D341Med (cell line): ENCODE measurements around the gene TLE3.
A peak's percentile ranks its signal among the peaks of the same experiment; 100 is the strongest.

Experiments
- DNase-seq: peaks from one replicate; pipeline ENCODE4 v3.0.0; 2012; ENCODE audit warnings: low spot score

TLE3 gene

GRCh38 chr15:70098461-70099166 is 897 bp upstream of the TLE3 start:
- no peak for DNase-seq

DNA sequence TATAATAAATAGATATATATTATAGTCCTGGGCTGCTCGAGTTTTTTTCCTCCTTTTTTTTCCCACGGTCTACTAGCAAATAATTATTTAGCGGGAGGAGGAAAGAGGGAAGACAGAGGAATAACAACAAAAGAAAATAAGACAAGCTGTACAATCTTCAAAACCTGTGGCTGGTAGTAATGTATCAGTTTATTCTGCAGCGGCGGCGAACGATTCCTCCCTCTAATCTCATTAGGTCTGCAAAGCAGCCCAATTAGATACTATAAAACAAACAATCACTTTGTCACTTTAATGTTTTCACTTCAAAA is 390 bp upstream of the TLE3 start:
- DNase-seq, result no peak

GRCh38 chr15:70097063-70097320 is 725 bp downstream of the TLE3 start:
- no peak for DNase-seq

GRCh38 chr15:70096215-70097062 is 1.3 kb downstream of the TLE3 start:
- DNase-seq, result no peak

DNA sequence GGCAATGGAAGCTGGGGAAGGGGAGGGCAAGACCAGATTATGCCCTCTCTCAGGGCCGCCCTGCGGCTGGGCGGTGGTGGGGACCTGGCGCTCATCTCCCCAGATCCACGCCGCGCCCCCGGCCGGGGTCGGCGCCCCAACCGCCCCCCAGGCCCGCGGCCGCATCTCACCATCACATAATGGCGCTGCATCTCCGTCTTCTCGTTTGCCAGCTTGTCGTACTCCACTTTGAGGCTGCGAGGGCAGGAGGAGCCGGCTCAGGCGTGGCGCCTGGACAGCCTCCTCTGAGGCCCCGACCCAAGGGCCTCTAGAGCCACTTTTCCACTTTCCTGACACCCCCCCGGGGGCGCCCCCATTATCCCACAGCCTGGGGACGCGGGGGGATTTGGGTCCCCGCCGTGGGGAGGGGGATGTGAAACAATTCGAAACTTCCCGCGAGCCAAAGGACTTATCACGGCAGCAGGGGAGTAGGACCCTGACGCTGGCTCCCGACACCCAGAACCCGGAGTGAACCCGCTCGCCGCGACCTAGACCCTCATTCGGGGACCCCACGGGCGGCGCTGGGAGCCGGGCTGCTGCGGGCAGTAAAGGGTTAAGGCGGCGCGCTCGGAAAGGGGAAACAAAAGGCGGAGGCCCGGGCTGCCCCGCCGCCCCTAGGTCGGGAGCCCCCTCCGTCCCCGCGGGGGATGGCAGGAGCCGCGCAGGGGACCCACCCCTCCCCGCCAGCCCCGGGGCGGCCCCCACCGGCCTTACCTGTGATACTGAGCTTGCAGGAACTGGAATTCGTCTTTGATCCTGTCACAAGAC is 2.1 kb downstream of the TLE3 start:
- peak; percentile 63 for DNase-seq

- DNase-seq, result no peak
Observed at GRCh38 chr15:70094690-70095311, 2.9 kb downstream of the TLE3 start.

- DNase-seq, result no peak
Observed at GRCh38 chr15:70093481-70094319, 4.0 kb downstream of the TLE3 start.

GRCh38 chr15:70093070-70093469 is 4.6 kb downstream of the TLE3 start:
- no peak for DNase-seq

GRCh38 chr15:70092464-70093027 is 5.2 kb downstream of the TLE3 start:
- no peak for DNase-seq

DNA sequence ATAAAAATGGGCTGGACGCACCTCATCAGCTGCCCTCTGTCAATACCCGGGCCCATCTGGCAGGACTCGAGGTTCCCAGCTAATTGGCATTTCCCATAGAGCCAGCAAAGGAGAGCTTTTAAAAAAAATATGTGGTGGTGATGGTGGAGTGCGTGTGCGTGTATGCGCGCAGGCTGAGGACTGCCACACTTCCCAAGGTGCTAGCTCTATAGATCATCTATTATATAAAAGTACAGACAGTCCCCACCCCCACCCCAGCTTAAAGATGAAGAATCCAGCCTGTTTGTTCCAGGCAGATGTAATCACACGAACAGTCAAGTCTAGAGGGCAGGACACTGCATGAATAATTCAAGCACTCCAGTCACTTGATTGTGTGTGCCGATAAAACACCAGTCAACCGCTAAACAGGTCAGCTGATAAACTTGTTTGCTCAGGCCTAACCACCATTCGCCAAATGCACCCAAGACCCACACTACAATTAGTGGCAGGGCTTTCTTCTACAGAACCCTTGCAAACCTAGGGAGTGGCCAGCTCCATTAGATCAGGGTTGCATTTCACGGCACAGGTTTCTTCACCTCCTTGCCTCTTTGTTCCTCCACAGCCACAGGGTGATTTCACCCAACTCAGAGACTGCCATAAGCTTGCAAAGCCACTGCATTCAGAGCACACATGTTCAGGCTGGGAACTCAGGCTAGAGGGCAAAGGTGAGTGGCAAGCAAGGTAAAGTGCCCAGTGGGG is 5.8 kb downstream of the TLE3 start:
- DNase-seq, result no peak

GRCh38 chr15:70090436-70091296 is 7.1 kb downstream of the TLE3 start:
- no peak for DNase-seq

- no peak for DNase-seq
Observed at GRCh38 chr15:70089692-70089971, 8.1 kb downstream of the TLE3 start.

DNA sequence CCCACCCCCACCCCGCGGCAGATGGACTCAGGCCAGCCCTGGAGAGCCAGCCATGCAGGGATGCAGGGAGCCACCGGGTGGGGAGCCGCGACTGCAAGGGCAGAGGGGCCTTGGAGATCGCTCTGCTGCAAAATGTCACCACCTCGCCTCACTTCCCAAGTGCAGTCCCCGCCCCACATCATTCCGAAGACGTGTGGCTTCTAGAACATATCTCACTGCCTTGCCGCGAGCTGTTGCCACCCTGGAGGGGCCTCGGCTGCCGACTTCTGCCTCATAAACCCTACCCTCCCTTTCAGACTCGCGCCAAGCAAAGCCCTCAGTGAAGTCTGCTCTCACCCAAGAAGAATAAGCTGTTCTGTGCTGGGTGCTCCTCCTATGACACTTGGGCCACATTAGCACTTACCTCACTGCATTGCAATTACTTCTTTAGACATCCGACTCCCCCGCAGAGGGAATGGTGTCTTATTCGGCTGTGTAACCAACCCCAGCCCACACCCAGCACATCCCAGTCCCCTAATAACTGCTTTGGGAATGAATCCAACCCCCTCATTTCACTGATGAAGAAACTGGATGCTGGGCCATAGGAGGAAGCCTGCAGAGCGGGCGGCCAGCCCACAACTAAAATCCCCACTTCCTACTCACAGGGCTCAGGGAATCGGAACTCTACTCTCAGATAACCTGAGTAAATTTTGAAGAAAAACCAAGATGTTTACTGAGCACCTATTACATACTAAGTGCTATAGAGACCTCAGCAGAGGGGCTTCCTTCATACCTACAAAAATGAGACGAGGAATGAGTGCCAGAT is 8.6 kb downstream of the TLE3 start:
- no peak for DNase-seq

DNA sequence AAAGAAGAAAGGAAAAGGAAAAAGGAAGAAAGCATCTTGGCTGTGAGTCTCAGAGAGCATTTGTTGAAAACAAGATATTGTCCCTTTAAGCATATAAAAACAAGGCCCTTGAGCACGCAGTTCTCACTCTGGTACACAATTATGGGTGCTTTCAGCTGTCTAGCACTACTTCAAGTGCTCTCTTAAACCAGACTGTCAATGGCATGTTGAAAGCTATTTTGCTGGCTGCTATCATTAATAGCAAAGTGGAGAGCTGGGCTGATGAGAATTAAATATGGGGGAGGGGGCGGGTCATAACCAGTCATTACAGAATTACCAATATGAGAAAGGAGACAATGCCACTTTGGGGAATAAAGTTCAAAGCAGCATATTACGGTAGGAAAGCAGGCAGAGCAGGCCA is 9.3 kb downstream of the TLE3 start:
- DNase-seq, result no peak

DNA sequence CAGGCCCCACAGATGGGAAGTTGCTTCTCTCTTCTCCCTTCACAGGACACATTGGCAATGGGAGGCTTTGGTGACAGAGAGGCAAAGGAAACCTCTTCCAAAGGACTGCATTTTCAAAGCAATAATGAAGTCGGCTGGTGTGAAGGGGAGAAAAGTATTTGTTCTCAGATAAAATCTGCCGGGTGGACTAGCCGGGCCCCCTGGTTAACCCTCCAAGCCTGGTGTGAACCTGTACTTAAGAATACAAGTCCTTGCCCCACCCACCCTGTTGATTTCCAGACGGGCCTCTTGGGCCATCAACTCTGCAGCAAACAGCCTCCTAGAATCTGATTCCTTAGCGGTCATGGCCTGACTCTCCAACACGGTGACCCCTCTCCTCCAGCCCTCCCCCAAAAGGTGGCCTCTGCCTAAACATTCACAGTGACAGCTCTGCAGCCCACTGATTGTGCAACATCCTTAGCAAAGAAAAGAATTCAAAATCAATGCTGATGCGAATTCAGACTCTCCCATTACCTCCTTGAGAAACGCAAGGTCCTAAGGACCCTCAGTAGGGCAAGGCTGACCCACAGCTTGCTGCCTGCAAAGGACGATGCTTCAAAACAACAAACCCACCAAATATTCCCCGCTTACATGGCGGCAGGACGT is 9.9 kb downstream of the TLE3 start:
- DNase-seq, result no peak

- no peak for DNase-seq
Observed at GRCh38 chr15:70086636-70087035, 11.1 kb downstream of the TLE3 start.

DNA sequence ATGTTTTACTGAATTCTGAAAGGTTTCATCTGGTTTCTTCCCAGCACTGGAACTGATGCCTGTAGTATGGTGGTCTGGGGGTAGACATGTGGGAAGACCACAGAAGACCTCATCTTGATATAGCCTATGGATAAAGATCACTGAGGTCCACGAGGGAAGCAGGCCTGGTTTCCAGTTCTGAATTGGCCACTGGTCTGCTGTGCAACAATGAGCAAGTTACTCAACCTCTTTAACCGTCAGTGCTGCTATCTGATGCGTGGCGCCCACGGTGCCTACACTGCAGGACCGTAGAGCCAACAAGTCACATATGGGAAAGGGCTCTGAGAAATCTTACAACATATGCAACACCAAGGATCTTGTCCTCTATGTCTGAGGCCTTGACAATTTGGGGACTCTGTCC is 13.3 kb downstream of the TLE3 start:
- no peak for DNase-seq

- no peak for DNase-seq
Observed at GRCh38 chr15:70083946-70084345, 13.8 kb downstream of the TLE3 start.

- DNase-seq, result peak; percentile 50
Observed at GRCh38 chr15:70083418-70083817, 14.3 kb downstream of the TLE3 start.
